BE2C (cell line): ENCODE results near the gene ALAS1.

Experiments used
- DNase-seq: peaks from one replicate; pipeline ENCODE4 v3.0.0-alpha.2; 2020
- H3K27me3 ChIP-seq: fragments of 250-450 bp; sonication (Bioruptor Pico); 2 replicates; pipeline ENCODE4 v1.5.1; 2020; ENCODE audit warnings: mild to moderate bottlenecking
- H3K36me3 ChIP-seq: fragments of 250-450 bp; sonication (Bioruptor Pico); 2 replicates; pipeline ENCODE4 v1.5.1; 2020; ENCODE audit warnings: mild to moderate bottlenecking
- H3K4me1 ChIP-seq: fragments of 250-450 bp; sonication (Bioruptor Pico); 2 replicates; pipeline ENCODE4 v1.5.1; 2020
- H3K4me3 ChIP-seq: 2 replicates; pipeline ENCODE4 v1.5.1; 2011; ENCODE audit warnings: low read depth, low read length
- H3K9me3 ChIP-seq: fragments of 250-450 bp; sonication (Bioruptor Pico); 2 replicates; pipeline ENCODE4 v1.5.1; 2020
- CTCF ChIP-seq: IDR thresholded peaks from 2 replicates; pipeline ENCODE4 v1.5.1; 2012; ENCODE audit warnings: mild to moderate bottlenecking, low read depth, low read length

ALAS1 gene

GRCh38 chr3:52205727-52206372, 7.9 kb downstream of the ALAS1 start:
- Histone ChIP-seq H3K27me3 (no peaks in the 10 kb centered on the region), H3K9me3 (no peaks in the 10 kb centered on the region), H3K36me3 (peaks cover 43% of the 10 kb centered on the region), H3K4me3 (no peak overlapping the region), H3K4me1 (no peaks in the 10 kb centered on the region)
- TF ChIP-seq CTCF, result no peak
- no peak for DNase-seq

GRCh38 chr3:52208556-52208955, 10.6 kb downstream of the ALAS1 start:
- Histone ChIP-seq H3K4me1 (no peaks in the 10 kb centered on the region), H3K27me3 (no peaks in the 10 kb centered on the region), H3K4me3 (no peak overlapping the region), H3K9me3 (no peaks in the 10 kb centered on the region), H3K36me3 (peaks cover 49% of the 10 kb centered on the region)
- TF ChIP-seq CTCF, result no peak
- no peak for DNase-seq

- Histone ChIP-seq H3K9me3 (no peaks in the 10 kb centered on the region), H3K4me3 (no peak overlapping the region), H3K27me3 (no peaks in the 10 kb centered on the region), H3K36me3 (peaks cover 40% of the 10 kb centered on the region), H3K4me1 (no peaks in the 10 kb centered on the region)
- no peak for DNase-seq
- no peak for TF ChIP-seq CTCF
These were observed 12.1 kb downstream of the ALAS1 start for GRCh38 chr3:52210037-52210436.

GRCh38 chr3:52210550-52211046, 12.6 kb downstream of the ALAS1 start:
- H3K4me3 ChIP-seq, result no peak overlapping the region
- H3K9me3 ChIP-seq, result no peaks in the 10 kb centered on the region
- peaks cover 36% of the 10 kb centered on the region for H3K36me3 ChIP-seq
- DNase-seq, result no peak
- H3K4me1 ChIP-seq, result no peaks in the 10 kb centered on the region
- no peak for TF ChIP-seq CTCF
- H3K27me3 ChIP-seq, result no peaks in the 10 kb centered on the region

GRCh38 chr3:52211268-52211891, 13.4 kb downstream of the ALAS1 start:
- TF ChIP-seq CTCF, result no peak
- no peak overlapping the region for H3K4me3 ChIP-seq
- no peaks in the 10 kb centered on the region for H3K9me3 ChIP-seq
- no peak for DNase-seq
- H3K36me3 ChIP-seq, result peaks cover 31% of the 10 kb centered on the region
- H3K4me1 ChIP-seq, result no peaks in the 10 kb centered on the region
- H3K27me3 ChIP-seq, result no peaks in the 10 kb centered on the region

GRCh38 chr3:52213005-52213404, 15.0 kb downstream of the ALAS1 start:
- Histone ChIP-seq H3K36me3 (peaks cover 26% of the 10 kb centered on the region), H3K9me3 (no peaks in the 10 kb centered on the region), H3K4me1 (no peaks in the 10 kb centered on the region), H3K4me3 (no peak overlapping the region), H3K27me3 (no peaks in the 10 kb centered on the region)
- TF ChIP-seq CTCF, result no peak
- no peak for DNase-seq
